Sigmoid colon (tissue), 4 donors: ENCODE measurements around the gene MESP2.

Source experiments
- CTCF ChIP-seq, 4 experiments: fragments of 450-650 bp in 3 of 4; fragments of 200-600 bp in 1 of 4; IDR thresholded peaks; one replicate each; pipeline ENCODE4 v1.5.1; 2016 to 2019; ENCODE audit warnings: antibody characterized with exemption in 4 of 4, mild to moderate bottlenecking in 3 of 4, moderate library complexity in 2 of 4
- POLR2AphosphoS5 ChIP-seq, 4 donors: sonication (generic); formaldehyde crosslinking; IDR thresholded peaks; one replicate each; pipeline ENCODE4 v1.6.1; 2017; ENCODE audit warnings: antibody characterized with exemption in 4 of 4

GRCh38 chr15:89770041-89770440, 6.1 kb upstream of the MESP2 start:
- TF ChIP-seq CTCF (IDR thresholded peaks at IDR 0.05) (no peak), POLR2AphosphoS5 (IDR thresholded peaks at IDR 0.05) (no peak)
